HG03039 (cell line): Measurements from ENCODE around the gene SLC16A8.
A peak's percentile ranks its signal among the peaks of the same experiment; 100 is the strongest.

Experiments
- ATAC-seq: cut with Tn5 transposase; IDR thresholded peaks from one replicate; pipeline ENCODE4 v1.9.1; 2021; ENCODE audit warnings: mild to moderate bottlenecking, moderate library complexity; ENCODE audit not compliant: unreplicated experiment

Gene SLC16A8

DNA sequence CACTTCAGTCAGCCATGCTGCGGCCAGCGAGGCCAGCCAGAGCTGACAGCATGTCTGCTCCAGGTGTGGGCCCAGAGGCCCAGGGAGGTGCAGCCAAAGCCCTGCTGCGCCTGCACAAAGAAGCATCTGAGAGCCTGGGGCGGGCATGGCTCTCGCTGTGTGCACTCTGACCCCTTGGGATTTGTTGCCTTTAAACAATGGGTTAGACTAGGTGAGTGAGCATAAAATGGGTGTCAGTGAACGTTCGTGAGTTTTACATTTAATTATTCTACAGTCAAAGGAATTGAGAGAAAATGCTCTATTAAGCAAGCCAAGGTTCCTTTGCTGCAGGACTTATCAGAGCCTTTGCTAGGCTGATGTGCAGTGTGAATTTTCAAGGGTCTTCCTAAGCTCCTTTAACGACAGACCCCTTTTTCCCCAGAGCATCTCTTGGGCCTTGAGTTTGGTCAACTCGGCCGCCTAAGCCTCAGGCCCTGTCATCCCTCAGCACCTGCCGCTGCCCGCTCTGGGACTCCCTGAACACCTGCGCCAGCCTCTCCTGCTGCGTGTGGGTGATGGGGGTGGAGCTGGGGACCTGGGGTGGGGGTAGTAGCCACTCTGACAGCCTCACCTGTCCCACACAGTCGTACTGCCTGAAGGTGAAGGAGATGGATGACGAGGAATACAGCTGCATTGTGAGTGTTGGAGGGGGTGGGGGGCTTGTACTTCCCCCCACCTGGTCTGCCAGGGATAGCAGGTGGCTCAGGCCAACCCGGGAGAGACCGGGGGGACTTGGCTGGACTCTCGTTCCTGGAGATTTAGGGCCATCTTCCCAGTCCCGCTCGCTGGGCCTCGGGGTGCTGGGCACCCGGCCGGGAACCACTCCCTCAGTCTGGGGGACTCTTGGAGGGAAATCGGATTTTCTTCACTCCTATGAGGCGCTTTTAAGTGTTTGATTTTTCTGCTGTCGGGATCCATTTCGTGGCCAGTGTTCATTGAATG, 10.5 kb downstream of the SLC16A8 start:
- ATAC-seq, result no peak

DNA sequence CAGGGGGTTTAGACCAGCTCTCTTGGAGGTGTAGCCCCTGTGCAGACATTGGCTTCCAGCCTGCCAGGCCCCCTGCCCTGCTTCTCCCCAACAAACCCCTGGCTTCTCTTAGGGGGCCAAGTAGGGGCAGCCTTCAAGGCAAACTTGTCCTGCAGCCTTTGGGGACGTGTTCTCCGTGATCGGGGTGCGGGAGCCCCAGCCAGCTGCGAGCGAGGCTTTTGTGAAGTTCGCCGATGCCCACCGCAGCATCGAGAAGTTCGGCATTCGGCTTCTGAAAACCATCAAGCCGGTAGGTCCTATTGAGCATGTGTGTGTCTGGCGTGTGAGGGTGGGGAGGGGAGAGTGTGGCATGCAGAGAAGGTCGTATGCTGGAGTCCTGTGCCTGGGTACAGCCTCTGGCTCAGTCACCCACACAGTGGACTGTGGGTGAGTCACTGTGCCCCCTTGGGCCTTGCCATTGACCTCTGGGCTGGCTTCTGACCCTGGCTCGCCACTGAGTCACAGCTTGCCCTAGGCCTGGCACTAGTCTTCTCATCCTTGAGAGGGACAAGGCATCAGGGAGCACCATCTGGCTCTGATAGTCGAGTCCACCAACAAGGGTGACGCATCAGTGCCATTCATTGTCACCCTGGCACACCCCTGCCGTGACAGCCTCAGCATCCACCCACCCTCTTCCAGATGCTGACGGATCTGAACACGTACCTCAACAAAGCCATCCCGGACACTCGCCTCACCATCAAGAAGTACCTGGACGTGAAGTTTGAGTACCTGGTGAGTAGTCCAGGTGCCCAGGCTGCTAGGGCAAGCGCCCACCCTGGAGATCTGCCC, 11.4 kb downstream of the SLC16A8 start:
- ATAC-seq, result no peak

DNA sequence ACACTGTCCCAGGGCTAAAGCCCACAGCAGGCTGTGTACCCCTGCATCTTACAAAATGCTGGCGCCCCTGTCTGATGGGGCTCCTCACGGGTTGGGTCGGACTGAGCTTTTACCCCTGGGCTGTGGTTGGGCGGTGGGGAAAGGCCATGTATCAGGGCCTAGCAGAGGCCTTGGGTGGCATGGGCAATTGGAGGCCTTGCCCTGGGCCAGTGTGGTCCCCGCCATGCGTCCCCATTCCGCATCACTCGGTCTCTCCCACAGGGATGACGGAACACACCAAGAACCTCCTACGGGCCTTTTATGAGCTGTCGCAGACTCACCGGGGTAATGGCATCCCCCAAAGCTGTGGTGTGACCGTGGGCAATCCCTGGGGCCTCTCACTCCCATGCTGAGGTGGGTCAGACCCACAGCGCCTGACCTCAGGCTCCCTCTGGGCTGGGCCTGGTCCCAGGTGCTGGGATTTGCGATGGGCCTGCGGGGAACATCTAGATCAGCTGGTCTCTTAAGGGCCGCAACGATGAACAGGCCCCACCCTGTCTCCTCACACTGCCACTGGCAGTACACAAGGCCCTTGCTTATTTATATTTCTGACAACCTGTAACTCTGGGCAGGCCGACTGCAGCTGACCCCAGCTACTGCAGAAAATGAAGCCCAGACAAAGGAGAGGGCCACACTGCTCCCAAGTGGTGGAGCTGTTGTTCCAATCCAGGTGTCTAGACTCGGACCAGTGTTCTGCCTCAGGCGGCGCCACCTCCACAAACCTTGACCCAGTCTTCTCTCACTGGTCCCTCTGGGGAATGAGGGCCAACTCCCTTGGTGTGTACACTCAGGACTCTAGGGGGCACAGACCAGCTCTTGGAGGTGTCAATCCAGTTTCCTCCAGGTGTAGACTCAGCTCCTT, 12.3 kb downstream of the SLC16A8 start:
- no peak for ATAC-seq

DNA sequence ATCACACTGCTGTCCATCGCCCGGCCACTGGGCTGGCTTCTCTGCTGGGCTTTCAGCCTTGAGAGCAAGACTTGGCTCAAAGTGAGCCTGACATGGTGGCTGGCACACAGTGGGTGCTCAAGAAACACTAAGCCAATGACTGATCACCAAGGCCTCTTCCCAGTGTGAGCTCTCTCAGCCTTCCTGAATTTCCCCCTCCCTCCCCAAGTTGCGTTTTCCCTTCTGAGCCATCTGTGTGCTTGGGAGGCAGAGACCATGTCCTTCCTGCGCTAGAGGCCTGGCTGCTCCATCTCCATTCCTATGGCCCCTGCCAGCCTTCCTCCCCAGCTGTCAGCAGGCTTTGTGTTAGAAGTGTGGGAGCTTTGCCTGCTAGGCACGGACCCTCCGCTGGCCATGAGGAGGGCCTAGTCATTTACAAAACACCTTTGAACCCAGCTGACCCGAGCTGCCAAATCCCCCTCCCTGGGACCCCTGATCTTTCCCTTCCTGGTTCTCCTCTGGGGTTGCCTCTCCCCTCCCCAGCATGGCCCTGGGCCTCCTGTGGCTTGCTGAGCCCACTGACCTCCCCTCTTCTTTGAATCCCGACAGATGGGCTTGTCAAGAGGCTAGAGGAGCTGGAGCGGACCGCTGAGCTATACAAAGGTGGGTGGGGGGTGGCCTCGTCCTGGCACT, 13.6 kb downstream of the SLC16A8 start:
- ATAC-seq, result no peak

DNA sequence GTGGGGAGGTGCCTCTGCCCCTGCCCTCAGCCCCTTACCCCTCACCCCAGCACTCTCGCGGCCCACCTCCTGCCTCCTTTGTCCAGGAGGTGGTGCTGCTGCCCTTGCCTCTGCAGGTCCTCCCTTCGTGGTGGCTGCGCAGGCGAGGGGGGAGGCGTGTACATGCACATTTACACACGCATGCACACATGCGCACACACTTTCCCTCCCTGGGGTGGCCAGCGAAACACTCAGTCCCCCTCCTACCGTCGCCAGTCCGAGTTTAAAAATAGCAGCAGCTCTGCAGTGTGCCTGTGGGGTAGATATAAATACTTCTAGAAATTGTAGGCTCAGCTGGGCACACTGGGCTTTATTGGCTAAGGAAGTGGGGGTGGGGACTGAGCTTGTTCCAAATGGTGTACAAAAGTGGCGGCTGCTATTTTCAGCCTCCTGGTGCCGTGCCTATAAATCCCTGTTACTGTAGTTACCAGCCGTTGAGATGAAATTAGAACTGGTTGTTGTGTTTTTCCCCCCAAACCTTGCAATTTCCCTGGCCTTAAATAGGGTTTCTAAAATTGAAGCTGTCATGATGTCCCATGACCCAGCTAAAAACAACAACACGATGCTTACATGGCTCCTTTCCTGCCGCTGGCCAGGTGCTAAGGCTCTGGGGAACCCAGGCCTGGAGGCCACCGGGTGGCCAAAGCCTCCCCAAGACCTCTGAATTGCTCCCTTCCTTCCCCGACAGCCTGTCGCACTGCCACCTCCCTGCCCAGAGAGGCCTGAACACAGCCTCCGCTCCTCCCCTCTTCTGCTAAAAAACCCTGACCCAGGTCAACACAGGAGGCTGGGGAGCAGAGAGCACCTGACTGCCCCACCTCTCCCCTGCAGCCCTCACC, 14.4 kb downstream of the SLC16A8 start:
- ATAC-seq, result no peak

DNA sequence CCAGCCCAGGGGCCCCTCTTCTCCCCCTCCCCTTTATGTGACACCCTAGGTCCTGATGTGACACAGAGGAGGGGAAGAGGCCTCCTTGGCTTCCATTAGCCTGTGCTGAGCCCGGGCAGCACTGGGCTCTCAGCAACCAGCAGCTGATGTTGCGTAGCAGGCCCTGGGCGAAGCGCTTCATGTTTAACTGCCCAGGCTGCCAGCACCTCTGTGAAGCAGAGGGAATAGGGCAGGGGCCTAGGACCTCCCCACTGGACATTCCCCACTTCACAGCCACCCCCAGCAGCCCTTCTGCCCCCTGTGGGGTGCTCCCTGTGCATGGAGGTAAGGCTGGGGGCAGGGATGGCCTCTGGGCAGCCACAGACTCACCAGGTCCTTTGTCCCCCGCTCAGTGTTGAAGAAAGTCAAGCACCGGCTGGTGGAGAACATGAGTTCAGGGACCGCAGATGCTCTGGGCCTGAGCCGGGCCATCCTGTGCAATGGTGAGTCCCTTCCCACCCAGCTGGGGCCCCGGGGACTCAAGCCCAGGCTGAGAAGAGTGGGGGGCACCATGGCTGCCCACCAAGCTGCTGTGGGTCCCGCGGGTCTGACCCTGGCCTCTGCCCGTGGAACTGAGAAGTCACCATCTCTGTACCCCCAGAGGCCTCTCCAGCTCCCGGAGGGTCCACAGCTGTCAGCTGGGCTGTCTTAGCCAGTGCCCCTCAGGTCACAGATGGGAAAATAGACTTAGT, 15.2 kb downstream of the SLC16A8 start:
- ATAC-seq, result no peak

DNA sequence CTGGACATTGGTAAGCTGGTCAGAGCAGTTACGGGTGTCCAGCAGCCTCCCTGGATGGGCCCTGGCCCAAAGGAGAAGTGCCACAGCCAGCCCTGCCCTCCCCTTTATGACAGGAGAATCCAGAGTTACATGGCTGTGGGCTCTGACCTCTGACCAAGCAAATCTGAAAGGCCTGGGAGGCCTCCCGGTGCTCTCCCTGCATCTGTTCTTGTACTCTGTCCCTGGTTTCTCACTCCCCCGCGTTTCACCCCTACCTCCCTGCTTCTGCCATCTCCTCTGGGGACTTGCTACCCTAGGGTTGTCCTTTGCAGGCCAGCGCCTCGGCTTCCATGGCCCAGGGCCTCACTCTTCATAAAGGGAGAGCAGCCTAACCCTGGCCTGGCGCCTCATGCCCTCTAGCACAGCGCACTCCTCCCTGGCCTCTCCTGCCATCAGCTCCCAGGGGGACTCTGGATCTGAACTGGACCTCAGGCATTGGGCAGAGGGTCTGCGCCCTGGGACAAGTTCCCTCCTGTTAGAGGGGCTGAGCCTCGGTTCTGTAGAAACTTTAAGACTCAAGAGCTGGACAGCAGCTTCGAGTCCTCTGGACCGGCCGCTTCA, 16.1 kb downstream of the SLC16A8 start:
- ATAC-seq, result no peak

DNA sequence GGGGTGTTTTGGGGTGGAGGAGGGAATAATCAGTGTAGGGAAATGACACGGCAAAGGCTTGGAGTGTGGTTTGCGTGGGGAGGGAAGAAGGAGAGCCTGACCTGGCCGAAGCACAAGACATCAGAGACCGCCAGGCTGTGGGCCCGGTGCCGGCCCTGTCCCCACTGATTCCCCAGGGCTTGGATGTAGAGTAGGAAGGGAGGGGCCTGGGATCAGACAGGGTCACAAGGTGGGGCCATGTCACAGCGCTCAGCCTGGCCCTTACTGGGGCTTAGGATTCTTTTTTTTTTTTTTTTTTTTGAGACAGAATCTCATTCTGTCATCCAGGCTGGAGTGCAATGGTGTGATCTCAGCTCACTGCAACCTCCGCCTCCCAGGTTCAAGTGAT, 17.0 kb downstream of the SLC16A8 start:
- no peak for ATAC-seq

DNA sequence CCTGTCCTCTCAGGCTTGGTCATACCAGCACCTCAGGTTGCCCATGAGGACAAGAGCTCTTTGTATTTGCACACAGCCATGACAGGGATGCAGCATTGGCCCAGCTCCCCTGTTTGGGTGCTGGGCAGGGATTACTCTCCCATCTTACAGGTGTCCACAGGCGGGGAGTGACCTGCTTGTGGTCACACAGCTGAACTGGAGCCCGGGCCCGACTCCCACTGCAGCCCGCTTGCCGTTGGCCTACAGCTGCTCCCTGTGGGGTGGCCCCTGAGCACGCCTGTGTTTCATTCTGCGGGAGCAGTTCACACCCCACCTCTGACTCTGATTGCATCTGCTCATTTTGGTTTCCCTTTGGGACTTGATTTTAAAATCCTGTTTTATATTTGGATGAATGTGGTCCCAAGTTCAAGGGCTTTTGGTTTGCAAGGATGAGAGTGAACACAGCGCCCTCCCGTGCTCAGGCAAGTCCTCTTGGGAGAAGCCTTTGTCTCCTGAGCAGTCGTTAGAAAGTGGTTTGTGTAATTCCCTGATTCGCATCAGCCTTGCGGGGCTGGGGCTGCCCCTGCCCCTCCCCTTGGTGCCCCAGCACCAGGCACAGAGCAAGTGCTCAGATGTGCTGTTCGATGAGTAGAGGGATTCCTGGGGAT, 17.5 kb downstream of the SLC16A8 start:
- no peak for ATAC-seq

DNA sequence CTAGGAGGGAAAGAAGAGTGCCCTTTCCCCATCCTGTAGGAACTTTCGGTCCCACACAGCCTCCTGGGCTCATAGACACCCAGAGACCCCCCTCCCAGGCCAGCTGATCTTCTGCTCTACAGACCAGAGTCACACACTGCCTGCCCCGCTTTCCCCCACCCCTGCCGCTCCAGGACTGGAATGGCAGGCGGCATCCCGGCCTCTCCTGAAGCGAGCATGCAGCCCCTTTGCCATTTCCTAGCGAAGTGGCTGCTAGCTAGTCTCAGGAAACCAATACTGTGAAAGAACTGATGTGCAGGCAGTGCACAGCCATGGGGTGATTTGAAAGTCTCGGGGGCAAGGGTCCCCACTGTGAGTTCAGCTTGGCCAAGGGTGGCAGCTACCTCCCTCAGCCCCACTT, 18.4 kb downstream of the SLC16A8 start:
- ATAC-seq, result no peak

DNA sequence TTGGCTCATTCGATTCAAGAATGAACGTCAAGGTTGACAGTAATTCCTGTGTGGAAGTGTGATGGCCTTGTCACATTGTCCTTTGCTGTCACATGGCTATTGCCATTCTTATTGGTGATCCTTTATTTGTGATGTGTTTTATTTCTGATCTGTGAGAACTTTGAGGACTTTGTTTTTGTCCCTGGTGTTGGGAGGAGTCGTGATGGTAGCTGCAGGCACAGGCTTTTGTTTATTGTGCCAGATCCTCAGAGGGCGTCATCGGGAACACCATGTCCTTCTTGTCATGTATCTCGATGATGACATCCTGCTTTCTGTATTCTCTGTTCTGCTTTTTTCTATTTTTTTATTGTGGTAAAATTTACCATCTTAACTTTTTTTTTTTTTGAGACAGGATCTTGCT, 21.2 kb downstream of the SLC16A8 start:
- no peak for ATAC-seq

DNA sequence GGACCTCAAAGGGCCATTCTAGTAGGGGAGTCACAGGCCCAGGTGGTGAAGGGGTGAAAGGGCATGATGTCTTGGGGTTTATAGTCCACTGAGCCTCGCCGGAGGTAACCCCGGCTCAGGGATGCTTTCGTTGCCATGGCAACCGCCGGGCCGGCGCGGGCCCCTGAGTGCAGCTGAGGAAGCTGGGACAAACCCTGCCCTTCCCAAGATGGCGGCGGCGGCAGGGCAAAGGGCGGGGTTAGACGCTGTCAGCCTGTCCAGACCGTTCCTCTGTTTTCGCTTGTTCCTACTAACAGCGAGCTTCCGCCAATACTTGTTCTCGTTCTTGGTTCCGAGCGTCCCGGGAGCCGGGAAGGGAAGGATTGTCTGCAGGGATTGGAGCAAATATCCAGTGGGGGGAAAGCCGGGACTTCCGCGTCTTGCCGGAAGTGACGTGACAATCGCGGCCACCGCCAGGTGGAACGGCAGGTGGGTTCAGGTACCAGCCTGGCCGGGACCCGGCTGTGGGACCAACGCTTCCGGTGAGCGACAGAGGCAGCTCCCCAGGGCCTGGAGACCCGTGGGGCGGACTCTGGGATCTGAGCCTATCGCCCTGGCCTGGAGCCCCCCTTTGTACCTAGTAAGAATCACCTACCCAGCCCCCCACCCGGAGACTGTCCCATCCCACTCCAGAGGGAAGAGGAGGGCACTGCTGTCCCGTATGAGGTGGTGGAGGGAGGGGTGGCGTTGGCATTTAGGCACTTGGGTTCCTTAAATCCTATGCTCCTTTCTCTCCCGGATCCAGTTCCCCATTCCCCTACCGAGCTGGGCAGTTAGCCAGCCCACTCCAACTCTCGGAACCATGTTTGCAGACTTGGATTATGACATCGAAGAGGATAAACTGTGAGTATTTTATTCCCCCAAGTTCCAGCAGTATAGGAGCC, 26.8 kb downstream of the SLC16A8 start, which contains the start of gene PICK1:
TSS of gene PICK1 (plus strand) at position 436 of the 923 bp plus-strand sequence. CDS start at position 842, 406 bp downstream.
- ATAC-seq, result peak; percentile 47

DNA sequence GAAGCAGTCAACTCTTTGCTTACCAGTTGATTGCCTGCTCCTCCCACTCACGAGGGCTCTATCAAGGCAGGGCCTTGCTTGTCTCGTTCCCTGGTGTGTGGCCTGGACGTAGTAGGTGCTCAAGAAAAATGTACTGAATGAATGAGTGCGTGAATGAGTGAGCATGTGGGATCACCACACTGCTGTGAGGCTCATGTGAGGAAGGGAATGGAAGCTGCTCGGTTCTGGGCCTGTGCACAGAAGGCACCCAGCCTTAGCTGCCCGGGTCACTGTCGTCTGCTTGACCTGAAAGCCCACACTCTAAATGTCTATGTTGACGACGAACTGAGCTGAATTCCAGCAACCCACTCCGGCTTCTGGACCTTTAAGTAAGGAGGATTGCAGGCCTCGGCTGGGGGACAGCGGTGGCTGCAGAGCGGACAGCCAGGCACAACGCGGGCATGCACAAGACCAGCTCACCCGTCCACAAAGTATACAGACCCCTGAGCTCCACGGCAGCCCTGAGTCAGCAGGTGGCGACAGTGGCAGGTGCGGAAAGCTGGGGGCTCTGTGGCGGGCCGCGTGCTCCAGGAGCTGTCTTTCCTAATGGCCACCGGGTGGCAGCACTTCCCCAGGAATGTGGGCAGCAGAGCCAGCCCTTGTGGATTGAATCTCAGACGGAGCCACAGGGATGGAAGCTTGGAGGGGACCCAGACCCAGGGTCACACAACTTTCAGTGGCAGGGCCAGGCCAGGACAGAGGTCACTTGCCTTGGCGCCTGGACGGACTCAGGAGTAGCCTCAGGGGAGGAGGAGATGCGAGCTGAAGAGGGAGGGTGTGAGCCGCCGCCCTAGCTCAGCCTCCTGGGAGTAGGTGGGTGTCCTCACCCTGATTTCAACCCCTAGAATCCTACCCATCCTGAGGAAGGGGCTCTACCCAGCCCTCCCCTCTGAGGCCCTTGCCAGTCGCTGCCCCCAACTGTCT, 31.8 kb downstream of the SLC16A8 start:
- no peak for ATAC-seq

DNA sequence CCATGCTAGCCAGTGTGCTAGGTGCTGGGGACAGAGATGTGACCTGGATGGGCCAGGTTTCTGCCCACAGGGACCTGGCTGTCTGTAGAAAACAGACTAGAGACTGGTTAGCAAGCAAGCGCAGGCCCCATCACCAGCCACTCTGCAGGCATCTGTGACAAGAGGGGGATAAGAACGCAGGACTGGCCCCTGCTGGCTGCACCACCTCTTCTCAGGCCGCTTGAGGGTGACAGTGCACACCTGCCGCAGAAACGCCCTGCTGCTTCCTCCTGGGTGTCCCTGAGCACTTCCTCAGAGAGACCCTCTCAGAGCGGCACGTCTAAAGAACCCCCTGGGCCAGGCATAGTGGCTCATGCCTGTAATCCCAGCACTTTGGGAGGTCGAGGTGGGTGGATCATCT, 32.7 kb downstream of the SLC16A8 start:
- no peak for ATAC-seq

DNA sequence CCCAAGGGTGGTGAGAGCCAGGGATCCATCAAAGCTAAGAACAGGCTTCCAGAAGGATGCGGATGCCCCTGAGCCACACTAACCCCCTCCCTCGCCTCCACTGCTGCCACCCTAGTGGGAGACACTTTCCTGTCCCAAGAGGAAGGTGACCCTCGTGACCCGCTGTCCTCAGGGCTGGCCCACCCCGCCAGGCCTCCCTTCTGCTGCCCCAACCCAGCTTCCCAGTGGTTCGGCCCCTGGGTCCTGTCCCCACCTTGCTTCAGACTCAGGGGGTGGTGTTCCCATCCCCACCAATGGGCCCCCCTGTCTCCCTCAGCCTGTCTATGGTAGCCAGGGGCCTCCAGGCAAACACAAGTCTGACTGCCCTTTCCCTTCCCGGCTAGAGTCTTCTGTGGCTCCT, 33.3 kb downstream of the SLC16A8 start:
- ATAC-seq, result no peak
